DLD1 (cell line): Measurements from ENCODE around the gene CRHR1.

Experiments used
- in situ Hi-C: cut with HindIII; loops from 2 replicates; pipeline ENCODE4 v1.10.0; 2017; ENCODE audit warnings: low sequenced_read_pairs

CRHR1 gene

GRCh38 chr17:45818699-45819098, 34.6 kb downstream of the CRHR1 start:
- in situ Hi-C loops: no loop called here

- in situ Hi-C loops: no loop called here
Observed at GRCh38 chr17:45819632-45820031, 35.5 kb downstream of the CRHR1 start.

GRCh38 chr17:45820052-45820780, 36.1 kb downstream of the CRHR1 start:
- in situ Hi-C loops: no loop called here

- in situ Hi-C loops: no loop called here
Observed at GRCh38 chr17:45821147-45821546, 37.0 kb downstream of the CRHR1 start.

- in situ Hi-C loops: no loop called here
Observed at GRCh38 chr17:45823598-45823997, 39.5 kb downstream of the CRHR1 start.

- in situ Hi-C loops: no loop called here
Observed at GRCh38 chr17:45824475-45824874, 40.4 kb downstream of the CRHR1 start.

GRCh38 chr17:45824901-45825492, 40.9 kb downstream of the CRHR1 start:
- in situ Hi-C loops: loop anchor here (25.0 kb wide), 1 partner anchor 188 kb away; no protein-coding TSS in a partner anchor

GRCh38 chr17:45825792-45826191, 41.7 kb downstream of the CRHR1 start:
- in situ Hi-C loops: loop anchor here (25.0 kb wide), 1 partner anchor 188 kb away; no protein-coding TSS in a partner anchor

- in situ Hi-C loops: loop anchor here (25.0 kb wide), 1 partner anchor 190 kb away; no protein-coding TSS in a partner anchor
Observed at GRCh38 chr17:45826919-45827588, 42.9 kb downstream of the CRHR1 start.

- in situ Hi-C loops: loop anchor here (25.0 kb wide), 1 partner anchor 191 kb away; no protein-coding TSS in a partner anchor
Observed at GRCh38 chr17:45828171-45828570, 44.1 kb downstream of the CRHR1 start.

GRCh38 chr17:45828582-45829133, 44.5 kb downstream of the CRHR1 start:
- in situ Hi-C loops: loop anchor here (25.0 kb wide), 1 partner anchor 191 kb away; no protein-coding TSS in a partner anchor

GRCh38 chr17:45833920-45834319, 49.8 kb downstream of the CRHR1 start:
- in situ Hi-C loops: loop anchor here (25.0 kb wide), 1 partner anchor 197 kb away; no protein-coding TSS in a partner anchor

- in situ Hi-C loops: loop anchor here (25.0 kb wide), 1 partner anchor 197 kb away; no protein-coding TSS in a partner anchor
Observed at GRCh38 chr17:45834471-45835396, 50.6 kb downstream of the CRHR1 start.

GRCh38 chr17:45835481-45835880, 51.4 kb downstream of the CRHR1 start:
- in situ Hi-C loops: loop anchor here (25.0 kb wide), 1 partner anchor 198 kb away; no protein-coding TSS in a partner anchor

GRCh38 chr17:45836047-45837044, 52.2 kb downstream of the CRHR1 start:
- in situ Hi-C loops: loop anchor here (25.0 kb wide), 1 partner anchor 199 kb away; no protein-coding TSS in a partner anchor

GRCh38 chr17:45837187-45837586, 53.1 kb downstream of the CRHR1 start:
- in situ Hi-C loops: loop anchor here (25.0 kb wide), 1 partner anchor 200 kb away; no protein-coding TSS in a partner anchor

- in situ Hi-C loops: loop anchor here (25.0 kb wide), 1 partner anchor 200 kb away; no protein-coding TSS in a partner anchor
Observed at GRCh38 chr17:45837603-45838002, 53.5 kb downstream of the CRHR1 start.

GRCh38 chr17:45838751-45839295, 54.7 kb downstream of the CRHR1 start:
- in situ Hi-C loops: loop anchor here (25.0 kb wide), 1 partner anchor 202 kb away; no protein-coding TSS in a partner anchor
